AG09319 (cell line): Measurements from ENCODE around the gene CCDC78.

Experiments used
- DNase-seq: peaks from one replicate; pipeline ENCODE4 v3.0.0-alpha.2; 2010; ENCODE audit warnings: low read depth; ENCODE audit errors: extremely low read depth
- TF ChIP-seq, protein P1 (sequence below): IDR thresholded peaks from 2 replicates; pipeline ENCODE4 v1.5.1; 2011; ENCODE audit warnings: low read depth, mild to moderate bottlenecking, inconsistent platforms, low read length, moderate library complexity

CCDC78 gene

DNA sequence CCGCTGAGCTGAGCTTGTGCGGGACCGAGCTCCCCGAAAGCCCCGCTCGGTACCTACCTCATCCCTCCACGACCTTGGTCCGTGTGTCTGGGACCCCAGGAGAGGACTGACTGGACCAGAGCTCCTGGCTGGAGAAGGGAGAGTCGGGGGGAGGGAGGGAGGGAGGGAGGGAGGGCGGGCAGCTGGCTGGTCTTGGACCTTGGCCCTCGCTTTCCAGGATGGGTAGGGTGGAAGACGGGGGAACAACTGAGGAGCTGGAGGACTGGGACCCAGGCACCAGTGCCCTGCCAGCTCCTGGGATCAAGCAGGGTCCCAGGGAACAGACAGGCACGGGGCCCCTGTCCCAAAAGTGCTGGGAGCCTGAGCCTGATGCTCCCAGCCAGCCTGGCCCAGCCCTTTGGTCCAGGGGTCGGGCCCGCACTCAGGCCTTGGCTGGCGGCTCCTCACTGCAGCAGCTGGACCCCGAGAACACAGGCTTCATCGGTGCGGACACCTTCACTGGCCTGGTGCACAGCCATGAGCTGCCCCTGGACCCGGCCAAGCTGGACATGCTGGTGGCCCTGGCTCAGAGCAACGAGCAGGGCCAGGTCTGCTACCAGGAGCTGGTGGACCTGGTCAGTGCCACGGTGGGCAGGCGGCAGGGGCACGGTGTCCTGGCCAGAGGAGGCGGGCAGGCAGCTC is 50.2 kb downstream of the CCDC78 start:
- no peak for DNase-seq
- TF ChIP-seq, protein P1, sequence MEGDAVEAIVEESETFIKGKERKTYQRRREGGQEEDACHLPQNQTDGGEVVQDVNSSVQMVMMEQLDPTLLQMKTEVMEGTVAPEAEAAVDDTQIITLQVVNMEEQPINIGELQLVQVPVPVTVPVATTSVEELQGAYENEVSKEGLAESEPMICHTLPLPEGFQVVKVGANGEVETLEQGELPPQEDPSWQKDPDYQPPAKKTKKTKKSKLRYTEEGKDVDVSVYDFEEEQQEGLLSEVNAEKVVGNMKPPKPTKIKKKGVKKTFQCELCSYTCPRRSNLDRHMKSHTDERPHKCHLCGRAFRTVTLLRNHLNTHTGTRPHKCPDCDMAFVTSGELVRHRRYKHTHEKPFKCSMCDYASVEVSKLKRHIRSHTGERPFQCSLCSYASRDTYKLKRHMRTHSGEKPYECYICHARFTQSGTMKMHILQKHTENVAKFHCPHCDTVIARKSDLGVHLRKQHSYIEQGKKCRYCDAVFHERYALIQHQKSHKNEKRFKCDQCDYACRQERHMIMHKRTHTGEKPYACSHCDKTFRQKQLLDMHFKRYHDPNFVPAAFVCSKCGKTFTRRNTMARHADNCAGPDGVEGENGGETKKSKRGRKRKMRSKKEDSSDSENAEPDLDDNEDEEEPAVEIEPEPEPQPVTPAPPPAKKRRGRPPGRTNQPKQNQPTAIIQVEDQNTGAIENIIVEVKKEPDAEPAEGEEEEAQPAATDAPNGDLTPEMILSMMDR: no peak

DNA sequence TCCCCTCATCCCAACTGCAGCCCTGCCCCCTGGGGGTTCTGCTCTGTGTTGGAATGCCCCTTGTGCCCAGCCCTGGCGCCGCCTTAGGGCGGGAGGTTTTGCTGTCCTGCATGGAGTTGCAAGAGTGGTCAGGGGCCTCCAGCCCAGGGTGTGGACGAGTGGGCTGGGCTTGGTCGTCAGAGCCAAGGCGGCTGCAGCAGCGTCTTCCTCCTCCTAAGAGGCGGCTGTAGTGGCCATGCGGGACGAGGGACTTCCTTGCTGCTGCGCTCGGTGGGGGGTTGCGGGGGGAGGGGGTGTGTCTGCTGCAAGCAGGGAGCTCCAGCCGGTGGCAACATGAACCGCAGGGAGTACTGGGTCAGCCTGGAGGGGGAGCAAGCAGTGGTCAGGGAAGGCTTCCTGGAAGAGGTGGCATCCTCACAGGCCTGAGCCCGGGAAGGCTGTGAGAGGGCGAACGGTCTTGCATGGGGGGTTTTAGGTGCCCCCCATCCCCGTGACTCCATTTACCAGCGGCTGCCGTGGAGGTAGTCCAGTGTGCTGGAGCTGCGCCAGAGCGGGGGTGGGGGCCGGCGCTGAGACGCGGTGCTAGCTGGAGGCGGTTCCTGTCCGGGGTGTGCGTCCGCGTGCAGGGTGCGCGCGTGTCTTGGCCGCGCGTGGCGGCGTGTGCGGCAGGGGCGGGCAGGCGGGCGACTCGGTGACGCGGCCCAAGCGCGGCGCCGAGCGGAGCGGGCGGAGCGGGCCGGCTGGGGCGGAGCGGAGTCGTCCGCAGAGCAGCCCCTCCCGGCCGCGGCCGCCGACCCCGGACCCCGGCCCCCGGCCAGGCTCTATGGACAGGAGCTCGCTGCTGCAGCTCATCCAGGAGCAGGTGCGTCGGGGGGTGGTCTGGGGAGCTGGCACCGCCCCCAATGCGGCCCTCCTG is 51.0 kb downstream of the CCDC78 start, which contains the start of gene RHBDL1:
Gene RHBDL1 (plus strand): TSS at position 704 of the 916 bp plus-strand sequence. CDS start 120 bp downstream, at position 824.
- no peak for DNase-seq

GRCh38 chr16:674214-674881 is 51.9 kb downstream of the CCDC78 start:
- DNase-seq: no peak
- TF ChIP-seq, protein P1: no peak

More for the DNA sequence above, 51.0 kb downstream of the CCDC78 start, which contains the start of gene RHBDL1:
- TF ChIP-seq, protein P1: no peak; the same call in 1 of the 2 replicates

DNA sequence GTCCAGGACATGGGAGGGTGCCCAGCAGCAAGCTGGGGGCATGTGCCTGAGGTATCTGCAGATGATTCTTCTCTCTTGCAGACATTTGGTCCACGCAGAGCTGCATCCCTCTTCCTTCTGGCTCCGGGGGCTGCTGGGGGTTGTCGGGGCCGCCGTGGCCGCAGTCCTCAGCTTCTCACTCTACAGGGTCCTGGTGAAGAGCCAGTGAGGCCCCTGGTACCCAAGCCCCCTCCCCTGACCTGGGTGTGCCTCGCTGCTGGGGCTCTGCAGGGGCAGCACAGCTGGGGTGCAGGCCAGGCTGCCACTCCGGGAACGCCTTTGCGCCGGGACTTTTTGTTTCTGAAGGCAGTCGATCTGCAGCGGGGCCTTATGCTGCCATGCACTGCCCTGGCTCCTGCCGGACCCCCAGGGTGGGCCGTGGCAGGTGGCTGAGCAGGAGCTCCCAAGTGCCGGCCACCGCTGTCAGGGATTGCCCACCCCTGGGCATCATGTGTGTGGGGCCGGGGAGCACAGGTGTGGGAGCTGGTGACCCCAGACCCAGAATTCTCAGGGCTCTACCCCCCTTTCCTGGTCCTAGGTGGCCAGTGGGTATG is 52.7 kb downstream of the CCDC78 start:
- TF ChIP-seq, protein P1: no peak
- DNase-seq: no peak

DNA sequence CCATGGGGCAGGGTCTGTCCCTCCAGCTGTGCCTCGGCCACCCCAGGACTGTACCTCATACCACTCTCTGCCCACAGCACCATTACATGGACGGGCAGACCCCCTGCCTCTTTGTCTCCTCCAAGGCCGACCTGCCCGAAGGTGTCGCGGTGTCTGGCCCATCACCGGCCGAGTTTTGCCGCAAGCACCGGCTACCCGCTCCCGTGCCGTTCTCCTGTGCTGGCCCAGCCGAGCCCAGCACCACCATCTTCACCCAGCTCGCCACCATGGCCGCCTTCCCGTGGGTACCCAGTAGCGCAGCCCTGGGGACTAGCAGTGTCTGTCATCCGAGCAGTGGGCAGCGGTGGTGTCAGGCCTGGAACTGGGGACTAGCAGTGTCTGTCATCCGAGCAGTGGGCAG is 53.4 kb downstream of the CCDC78 start:
- DNase-seq: no peak
- TF ChIP-seq, protein P1: no peak
